Effector CD8-positive, alpha-beta T cell (primary cell): Measurements from ENCODE around the gene CYP26C1.

ENCODE experiments used
- DNase-seq: peaks from one replicate; lab custom pipeline; 2025; lab: John Stamatoyannopoulos, UW
- total RNA-seq, 4 experiments: gene quantifications; one replicate each; lab custom pipeline; 2026; lab: John Stamatoyannopoulos, UW

The CYP26C1 gene, protein sequence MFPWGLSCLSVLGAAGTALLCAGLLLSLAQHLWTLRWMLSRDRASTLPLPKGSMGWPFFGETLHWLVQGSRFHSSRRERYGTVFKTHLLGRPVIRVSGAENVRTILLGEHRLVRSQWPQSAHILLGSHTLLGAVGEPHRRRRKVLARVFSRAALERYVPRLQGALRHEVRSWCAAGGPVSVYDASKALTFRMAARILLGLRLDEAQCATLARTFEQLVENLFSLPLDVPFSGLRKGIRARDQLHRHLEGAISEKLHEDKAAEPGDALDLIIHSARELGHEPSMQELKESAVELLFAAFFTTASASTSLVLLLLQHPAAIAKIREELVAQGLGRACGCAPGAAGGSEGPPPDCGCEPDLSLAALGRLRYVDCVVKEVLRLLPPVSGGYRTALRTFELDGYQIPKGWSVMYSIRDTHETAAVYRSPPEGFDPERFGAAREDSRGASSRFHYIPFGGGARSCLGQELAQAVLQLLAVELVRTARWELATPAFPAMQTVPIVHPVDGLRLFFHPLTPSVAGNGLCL
- 0.18 to 1.3 (median 0.38) reads per million in 4 experiments for total RNA-seq

DNA sequence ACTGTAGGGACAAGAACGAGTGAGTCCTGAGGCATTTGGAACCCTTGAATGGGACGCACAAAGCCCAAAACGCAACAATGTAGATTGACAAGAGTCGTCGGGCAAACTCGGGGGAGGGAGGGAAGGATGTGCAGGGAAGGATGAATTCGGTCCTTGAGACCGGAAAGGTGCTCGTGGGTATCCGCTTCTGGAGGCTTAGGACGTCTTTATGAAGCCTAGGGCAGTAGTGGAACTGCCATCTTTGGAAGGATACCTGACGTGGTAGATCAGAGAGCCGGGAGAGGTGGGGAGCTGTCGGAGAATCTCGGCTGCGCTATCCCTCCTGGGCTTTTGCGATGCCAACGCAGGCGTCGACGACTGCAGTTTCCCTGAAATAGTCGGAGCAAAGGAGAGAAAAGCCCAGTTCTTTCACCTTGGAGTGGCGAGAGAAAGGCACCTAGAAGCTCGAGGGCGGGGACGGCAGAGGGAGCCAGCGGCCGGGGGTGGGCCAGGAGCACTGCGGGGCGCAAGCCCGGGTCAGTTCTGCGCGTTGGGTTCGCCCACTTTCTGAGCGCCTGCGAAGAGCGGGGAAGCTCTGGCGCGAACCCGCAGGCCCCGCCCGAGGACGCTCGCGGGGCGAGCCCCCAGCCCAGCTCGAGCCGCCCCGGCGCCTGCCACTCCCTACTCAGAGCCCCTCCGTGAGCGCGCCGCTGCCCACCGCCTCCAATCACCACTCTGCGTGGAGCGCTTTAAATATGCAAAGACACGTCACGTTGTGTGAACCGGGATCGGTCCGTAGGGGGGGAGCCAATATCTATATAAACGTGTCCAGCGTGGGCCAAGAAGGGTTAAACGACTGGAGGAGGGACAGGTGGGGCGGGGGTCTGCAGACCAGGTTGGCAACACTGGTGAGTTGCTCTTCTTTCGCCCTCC, at the start of gene CYP26C1:
Gene CYP26C1 (plus strand): TSS at position 824 of the 912 bp plus-strand sequence. CDS start 466 bp downstream, outside the sequence.
- DNase-seq, result no peak

DNA sequence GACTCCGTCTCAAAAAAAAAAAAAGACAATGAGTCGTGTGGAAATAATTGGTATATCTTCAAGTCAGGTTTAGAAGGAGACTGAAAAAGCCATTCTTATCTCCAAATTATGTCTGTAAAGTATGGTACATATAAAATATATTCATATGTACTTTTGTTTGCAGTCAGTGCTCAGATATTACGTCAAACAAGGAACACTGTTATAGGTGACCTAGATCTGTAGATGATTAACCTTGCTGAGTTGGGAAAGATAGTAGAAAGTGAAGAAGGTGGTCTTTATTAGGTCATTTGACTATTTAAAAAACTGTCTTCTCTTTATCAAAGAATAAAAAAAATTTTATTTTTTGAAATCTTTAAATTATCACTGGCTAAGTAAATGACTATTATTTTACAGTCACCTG, 44.9 kb upstream of the CYP26C1 start:
- no peak for DNase-seq

DNA sequence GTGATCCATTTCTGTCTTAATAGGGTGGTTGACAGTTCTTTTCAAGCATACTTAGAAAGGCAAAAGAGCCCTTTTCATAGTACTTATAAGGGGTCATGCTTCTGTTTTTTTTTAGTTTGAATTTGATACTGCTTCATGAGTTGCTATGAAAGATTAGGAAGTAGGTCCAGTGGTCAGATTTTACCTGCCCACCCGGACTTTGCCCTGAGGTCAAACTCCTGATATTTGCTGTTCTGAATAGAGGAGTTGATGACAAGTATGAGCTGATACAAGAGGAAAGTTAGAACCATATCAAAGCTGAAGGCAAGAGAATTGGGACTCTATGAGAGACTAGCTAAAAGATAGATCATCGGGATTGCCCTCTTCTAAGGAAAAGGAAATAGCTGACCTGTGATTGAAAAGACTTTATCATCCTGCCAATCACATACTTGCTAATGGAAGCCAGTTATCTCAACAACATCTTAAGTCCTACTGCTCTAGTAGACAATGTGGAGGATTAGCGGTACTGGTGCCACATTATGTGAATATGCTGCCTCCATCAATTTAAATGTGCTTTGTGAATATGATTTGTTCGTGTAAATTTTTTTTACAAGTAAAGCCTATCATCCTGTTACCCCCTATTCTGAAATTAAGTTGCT, 37.5 kb upstream of the CYP26C1 start:
- DNase-seq, result no peak

DNA sequence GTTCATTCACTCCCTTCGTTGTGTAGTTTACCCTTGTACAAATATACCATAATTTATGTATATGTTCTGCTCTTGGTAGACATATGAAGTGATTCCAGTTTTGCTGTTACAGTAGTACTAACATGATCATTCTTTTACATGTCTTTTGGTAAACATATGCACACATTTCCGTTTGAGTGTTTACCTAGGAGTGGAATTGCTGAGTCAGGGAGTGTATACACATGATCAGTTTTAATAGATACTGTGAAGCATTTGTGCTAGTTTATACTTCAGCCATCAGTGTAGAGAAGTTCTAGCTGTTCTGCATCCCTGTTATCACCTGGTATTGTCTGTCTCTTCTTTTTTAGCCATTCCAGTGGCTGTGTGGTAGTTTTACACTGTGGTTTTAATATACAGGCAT, 34.5 kb upstream of the CYP26C1 start:
- DNase-seq, result no peak

DNA sequence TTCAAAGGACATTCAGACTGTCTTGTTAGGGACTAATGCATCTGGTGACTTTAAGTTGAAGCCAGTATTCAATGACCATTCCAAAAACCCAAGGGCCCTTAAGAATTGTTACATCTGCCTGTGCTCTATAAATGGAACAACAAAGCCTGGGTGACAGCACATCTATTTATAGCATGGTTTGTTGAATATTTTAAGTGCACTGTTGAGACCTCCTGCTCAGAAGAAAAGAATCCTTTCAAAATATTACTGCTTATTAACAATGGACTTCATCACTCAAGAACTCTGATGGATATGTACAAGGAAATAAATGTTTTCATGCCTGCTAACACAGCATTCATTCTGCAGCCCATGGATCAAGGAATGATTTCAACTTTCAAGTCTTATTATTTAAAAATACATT, 33.1 kb upstream of the CYP26C1 start:
- no peak for DNase-seq

DNA sequence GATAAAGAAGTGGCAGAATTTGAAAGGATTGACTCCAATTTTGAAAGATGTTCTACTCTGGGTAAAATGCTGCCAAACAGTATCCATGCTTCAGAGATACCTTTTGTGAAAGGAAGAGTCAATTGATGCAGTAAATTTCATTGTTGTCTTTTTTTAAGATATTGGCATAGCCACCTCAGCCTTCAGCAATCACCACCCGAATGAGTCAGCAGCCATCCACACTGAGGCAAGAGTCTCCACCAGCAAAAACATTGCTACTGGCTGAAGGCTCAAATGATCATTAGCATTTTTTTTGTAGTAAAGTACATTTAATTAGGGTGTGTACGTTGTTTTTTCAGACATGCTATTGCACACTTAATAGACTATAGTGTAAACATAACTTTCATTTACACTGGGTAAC, 31.7 kb upstream of the CYP26C1 start:
- DNase-seq, result no peak

DNA sequence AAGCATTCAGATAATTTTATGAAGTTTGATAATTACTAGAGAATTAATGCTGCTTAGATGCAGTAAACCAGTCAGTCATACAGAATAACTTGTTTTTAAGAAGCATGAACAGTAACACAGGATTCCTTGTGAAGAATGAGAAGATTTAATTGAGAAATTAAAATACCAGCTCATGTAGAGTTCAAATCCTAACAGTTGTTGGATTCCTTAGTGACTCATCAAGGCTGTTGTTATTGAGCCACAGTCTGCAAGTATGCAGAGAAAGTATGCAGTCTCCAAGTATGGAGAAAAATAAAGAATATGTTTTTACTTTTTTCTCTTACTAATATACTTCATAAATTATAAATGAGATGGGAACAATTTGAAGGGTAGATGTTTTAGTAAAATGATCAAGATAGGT, 30.2 kb upstream of the CYP26C1 start:
- no peak for DNase-seq

DNA sequence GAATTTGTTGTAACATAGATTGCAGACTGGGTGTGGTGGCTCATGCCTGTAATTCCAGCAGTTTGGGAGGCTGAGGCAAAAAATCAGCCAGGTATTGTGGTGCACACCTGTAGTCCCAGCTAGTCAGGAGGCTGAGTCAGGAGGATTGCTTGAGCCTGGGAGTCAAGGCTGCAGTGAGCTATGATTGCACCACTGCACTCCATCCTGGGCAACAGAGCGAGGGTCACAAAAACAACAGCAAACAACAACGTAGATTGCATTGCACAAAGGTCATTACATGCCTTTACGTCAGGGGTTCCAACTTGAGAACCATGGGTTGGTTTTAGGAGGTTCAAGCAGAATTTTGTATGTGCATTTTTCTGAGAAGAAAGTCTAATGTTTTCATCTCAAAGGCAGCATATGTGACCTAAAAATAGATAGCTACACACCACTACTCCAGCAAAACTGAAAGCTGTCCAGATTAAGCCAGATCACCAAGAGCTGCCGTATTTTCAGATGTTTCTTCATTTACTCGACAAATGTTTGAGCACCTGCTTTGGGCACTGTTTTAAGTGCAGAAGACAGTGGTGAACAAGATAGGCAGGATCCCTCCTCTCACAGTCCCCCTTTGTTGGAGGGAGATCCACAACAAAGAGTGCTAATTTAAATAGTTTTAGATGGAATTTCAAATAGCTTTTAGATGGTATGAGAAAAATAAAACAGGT, 28.3 kb upstream of the CYP26C1 start:
- no peak for DNase-seq

DNA sequence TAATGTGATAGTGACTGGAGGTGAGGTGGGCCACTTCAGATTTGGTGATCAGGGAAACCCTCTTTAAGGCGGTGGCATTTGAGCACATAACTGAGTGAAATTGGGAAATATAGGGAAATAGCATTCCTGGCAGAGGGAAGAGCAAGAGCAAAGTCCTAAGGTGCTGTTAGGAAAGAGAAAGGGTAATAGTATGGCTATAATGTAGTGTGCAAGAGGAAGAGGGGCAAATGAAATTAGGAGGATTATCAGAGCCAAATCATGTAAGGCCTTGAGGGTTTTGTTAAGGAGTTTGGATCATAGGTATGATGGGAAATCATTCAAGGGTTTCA, 27.8 kb upstream of the CYP26C1 start:
- no peak for DNase-seq

DNA sequence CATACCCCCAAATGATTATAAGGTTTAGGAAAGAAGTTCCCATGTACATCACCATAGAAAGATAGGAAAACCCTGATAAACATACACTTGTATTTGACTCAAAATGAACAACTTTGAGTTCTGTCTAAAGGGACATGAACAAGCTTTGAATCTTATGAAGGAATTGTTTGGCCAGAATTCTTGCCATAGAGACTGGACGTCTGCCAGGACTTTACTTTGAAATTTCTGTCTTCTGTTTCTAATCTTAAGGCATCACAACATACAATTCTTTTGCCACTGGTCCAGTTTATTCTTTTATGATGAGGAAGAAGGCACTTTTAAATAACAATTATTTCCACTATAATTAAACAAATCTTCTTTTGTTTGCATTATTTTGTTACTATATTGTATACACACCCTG, 26.2 kb upstream of the CYP26C1 start:
- no peak for DNase-seq

DNA sequence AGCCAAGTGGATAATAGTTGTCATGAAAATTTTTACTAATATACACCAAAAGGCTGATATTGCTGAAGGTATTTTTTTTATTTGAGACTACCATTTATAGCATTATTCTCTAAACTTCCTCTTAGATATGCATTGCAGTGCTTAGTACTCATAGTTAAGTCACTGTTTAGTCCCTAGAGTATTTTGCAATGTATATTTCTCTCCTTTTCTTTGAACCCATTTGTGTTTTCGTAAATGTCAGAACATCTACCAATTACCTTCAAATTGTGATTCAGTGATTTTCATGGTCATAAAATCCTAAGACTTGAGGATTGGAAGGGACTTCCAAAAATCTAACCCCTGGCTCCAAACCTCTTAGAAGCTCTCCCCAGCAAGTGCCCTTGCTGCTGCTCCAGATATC, 21.5 kb upstream of the CYP26C1 start:
- no peak for DNase-seq

DNA sequence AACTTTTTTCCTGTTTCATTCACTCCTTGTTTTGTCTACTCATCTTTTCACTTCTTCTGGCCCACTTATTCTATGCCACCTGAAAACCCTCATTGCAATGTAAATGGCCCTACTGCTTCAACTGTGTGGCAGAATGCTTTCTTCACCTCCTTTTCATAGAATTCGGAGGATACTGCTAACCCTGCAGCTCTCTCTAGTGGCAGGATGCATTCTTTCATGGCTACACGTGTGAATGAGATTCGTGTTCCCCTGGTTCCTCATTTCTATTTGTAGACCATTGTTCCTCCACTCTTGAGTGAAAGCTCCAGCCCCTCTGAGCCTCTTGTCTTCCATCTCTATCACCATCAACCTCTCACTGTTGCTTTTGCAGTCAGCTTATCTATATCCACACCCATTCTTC, 20.9 kb upstream of the CYP26C1 start:
- no peak for DNase-seq

DNA sequence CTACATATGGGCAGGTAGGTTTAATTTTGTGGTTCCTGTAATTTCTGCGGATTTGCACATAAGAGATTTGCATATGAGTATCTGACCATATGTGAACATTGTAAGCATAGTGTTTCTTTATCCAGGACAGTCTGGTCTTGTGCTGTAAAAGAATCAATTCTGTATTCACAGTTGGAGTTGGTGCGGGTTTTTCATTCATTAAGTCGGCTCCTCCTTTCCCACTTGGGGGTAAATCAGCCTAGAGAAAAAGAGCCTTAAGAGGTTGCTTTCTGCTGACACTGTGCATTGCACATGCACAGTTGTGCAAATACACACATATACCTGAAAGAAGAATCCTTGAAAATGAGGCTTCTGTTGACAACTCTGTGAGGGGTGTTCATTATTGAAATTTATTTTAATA, 6.1 kb upstream of the CYP26C1 start:
- no peak for DNase-seq

DNA sequence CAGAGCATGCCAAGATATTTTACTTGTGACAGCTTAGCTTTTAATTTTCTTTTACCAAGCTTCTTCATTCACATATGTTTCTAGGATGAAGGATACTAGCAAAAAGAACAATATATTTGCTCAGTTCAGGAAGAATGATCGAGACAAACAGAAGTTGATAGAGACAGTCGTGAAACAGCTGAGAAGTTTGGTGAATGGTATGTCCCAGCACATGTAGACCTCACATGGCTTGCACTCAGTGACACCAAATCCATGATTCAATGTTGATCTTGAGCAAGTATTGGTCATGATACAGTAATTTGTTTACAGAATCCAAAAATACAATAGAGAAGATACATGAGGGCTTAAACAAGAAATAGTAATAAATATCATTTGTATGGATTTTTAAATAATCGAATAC, 2.5 kb upstream of the CYP26C1 start:
- no peak for DNase-seq

DNA sequence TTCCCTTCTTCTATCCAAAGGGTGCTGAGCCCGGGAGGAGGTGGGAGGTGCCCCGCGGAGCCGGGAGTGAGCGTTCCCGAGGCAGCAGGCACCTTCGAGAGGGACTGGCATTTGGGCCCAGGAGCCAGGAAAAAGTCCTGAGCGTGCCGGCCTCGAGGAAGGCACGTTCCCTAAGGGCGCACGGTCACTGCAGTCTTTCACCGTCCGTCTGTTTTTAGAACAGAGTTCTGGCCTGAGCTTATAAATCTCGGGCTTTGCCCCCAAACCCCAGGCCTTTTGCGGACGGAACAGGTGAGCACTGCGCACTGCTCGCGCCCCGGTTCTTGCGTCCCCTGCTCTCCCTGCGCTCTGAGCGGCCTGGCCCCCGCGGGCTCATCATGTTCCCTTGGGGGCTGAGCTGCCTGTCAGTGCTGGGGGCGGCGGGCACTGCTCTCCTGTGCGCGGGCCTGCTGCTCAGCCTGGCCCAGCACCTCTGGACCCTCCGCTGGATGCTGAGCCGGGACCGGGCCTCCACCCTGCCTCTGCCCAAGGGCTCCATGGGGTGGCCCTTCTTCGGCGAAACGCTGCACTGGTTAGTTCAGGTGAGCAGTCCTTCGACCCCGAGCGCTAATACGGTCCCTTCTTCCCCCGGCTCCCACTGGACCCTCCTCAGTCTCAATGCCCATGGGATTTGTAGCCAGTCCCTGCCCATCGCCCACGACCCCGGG, 442 bp downstream of the CYP26C1 start:
- DNase-seq, result no peak

DNA sequence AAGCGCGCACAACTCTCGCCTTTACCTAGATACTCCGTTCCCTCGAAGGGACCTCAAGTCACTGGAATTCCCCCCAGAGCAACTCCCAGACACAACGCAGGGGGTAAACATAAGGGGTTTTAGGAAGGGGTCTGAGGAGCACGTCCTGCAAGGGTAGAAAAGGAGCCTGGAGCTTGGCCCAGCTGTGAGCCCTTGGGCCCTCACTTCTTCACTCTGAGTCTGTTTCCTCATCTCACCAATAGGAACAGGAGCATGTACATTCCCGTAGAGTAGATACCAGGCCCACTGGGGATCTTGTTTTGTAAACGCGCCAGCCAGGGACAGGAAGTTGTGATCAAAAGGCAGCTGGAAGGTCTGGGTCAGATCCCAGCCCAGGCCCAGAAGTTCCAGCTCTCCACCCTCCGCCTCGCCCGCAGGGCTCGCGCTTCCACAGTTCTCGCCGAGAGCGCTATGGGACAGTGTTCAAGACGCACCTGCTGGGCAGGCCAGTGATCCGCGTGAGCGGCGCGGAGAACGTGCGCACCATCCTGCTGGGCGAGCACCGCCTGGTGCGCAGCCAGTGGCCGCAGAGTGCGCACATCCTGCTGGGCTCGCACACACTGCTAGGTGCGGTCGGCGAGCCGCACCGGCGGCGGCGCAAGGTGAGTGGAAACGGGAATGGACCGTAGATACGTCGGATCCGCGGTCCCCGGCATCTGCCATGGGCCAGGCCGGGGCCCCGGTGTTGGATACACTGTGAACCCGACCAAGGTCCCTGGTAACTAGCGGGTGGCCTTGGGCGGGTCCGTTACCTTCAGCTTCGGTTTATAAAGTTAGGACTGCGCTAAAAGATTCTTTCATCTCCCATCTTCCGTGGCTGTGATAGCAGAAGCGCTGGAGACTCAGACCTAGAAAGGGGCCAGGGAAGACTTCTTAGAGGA, 1.3 kb downstream of the CYP26C1 start:
- no peak for DNase-seq

DNA sequence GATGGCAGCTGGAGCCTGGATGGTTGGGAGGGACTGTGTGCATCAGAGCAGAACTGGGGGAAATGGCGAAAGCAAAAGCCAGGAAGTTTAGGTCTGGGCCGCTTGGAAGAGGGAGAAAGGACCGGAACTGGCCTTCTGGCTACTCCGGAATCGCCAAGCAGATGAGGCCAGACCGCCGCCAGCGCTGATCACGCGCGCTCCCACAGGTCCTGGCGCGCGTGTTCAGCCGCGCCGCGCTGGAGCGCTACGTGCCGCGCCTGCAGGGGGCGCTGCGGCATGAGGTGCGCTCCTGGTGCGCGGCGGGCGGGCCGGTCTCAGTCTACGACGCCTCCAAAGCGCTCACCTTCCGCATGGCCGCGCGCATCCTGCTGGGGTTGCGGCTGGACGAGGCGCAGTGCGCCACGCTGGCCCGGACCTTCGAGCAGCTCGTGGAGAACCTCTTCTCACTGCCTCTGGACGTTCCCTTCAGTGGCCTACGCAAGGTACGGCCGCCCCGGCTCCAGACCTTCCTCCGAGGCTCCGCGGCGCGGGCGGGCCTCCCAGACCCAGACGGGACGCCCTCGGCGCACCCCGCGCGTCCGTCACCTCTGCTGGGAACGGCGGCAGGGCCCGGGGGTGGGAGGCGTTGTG, 2.0 kb downstream of the CYP26C1 start:
- DNase-seq, result no peak

DNA sequence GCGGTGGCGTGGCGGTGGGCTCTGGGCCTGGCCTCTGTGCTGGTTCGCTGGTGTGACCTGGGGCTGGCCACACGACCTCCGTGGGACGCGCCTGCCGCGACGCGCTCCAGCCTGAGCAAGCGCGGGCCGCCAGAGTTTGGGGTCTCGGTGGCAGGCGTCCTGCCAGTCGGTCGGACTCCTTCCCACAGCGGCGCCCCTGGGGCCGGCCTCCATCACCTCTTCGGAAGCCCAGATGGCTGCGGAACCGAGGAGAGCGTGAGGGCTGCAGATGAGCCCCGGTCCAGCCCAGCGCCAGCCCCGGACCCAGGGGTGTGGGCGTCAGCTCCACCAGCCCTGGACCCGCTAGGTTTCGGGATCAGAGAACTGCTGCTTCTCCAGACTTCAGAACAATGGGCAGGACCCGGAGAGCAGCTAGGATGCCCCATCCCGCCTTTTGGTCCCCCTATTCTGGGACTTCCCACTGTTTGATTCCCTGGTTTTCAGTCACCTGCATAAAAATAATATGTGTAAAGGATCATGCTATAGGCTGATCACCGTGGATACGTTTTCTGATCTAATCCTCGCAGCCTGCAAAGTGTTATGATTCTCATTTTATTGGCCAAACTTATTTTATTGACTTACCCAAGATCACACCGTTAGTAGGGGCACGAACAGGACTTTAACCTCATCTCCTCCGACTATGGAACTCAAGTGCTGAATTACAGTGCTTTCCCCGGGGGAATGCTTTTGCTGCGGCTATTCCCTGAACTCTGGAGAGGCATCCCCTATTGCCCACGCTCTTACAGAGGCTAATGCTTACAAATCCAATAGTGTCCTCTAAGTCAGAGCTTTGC, 2.8 kb downstream of the CYP26C1 start:
- no peak for DNase-seq
